ENCODE measurements around the gene CD4.
"Not testable (repeated sequence)": the region's sequence is repeated elsewhere in the genome, so short reads cannot be mapped to it uniquely, and the experiment has no call there.

The CD4 gene

DNA sequence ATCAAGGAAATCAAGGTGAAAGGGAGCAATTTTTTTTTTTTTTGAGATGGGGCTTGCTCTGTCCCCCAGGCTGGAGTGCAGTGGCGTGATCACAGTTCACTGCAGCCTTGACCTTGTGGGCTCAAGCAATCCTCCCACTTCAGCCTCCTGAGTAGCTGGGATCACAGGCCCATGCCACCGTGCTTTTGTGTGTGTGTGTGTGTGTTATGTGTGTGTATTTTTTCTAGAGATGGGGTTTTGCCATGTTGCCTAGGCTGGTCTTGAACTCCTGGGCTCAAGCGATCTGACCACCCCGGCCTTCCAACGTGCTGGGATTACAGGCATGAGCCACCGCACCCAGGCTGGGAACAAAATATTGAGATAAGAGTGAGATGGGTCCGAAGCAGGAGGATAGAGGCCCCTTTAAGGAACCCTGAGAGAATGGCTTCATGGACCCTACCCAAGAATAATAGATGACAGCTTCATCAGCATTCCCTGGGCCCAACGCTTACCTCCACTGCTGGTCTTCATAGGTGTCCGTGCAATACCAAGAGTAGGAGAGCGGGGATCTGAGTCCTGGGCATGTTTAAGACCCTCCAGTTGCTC lies 60.7 kb downstream of the CD4 start:
- DNase-seq = no peak

- DNase-seq = no peak
Observed at GRCh38 chr12:6850796-6851152, 61.4 kb downstream of the CD4 start.

- DNase-seq = peak; percentile 99
Observed at GRCh38 chr12:6851153-6851920, 62.0 kb downstream of the CD4 start, which contains the start of gene CDCA3. CDCA3 (minus strand) TSS chr12:6851286; CDS start chr12:6850952, 334 bp downstream.

- DNase-seq = peak; percentile 100
Observed at GRCh38 chr12:6851921-6852650, 62.8 kb downstream of the CD4 start, which contains the start of gene USP5. USP5 (plus strand) TSS chr12:6852150; CDS start chr12:6852180, 30 bp downstream.

DNA sequence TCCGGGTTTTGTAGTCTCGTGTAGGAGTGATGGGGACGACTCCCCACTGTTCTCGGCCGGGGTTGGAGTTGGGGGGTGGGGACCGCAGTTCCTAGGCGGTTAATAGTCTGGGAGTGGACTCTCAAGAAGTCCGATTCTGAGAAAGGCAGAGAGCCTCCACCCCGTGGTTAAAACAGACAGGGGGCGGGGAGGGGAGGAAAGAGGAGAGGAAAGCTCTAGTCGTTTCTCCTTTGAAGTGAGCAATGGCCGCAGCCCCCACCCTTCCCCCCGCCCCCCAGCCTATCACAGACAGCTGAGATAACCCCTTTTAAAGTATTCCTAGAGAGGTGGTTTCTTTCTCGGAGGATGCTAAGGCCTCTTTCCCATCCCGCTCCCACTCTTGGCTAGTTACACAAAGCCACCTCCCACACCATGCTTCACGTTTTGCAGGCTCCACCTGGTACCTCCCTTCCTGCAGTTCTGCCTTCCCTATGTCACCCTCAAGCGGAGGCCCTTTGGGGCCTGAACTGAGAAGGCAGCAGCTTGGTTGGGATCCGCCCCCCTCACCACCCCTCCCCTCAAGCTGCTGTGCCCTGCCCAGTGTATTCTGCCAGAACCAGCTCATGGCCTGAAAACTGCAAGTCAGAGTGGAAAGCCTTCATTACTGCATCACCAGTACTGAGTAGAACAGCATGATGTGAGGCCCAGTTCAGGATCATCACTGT lies 63.5 kb downstream of the CD4 start:
- DNase-seq = no peak

DNA sequence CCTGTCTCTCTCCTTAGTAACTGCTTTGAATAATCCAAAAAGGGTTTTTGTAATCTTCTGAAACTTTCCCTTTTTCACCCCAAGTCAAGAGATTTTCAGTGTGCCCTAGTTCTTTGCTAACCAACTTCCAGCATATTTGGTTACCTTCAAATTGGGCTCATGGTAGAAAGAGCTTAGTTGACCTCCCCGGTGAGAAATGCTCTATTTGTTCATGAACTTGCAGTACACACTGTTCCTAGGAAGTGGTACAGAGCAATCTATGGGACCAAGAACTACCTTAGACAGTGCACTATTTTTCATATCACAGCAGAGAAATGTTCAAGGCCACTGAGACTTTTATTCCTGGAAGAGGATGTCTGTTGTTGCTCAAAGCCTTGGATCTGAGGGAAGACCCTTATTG lies 64.3 kb downstream of the CD4 start:
- DNase-seq = no peak

- no peak for DNase-seq
Observed at GRCh38 chr12:6854036-6854435, 64.7 kb downstream of the CD4 start.

DNA sequence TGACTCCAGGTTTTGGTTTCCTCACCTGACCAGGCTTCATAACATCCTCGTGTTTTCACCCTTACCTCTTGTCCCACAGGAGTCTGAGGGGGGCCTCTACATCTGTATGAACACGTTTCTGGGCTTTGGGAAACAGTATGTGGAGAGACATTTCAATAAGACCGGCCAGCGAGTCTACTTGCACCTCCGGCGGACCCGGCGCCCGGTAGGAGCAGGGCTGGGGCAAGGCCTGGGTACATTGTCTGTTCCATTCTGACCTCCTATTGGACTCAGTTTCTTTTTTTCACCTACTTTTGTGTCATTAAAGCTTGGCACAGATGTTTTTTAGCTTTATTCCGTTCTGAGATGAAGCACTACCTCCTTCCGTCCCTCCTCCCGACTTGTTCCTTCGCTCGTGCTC lies 66.0 kb downstream of the CD4 start:
- no peak for DNase-seq

GRCh38 chr12:6858799-6859198 lies 69.5 kb downstream of the CD4 start:
- no peak for DNase-seq

- no peak for DNase-seq
Observed at GRCh38 chr12:6860116-6860515, 70.8 kb downstream of the CD4 start.

- DNase-seq = no peak
Observed at GRCh38 chr12:6860942-6861341, 71.6 kb downstream of the CD4 start.

DNA sequence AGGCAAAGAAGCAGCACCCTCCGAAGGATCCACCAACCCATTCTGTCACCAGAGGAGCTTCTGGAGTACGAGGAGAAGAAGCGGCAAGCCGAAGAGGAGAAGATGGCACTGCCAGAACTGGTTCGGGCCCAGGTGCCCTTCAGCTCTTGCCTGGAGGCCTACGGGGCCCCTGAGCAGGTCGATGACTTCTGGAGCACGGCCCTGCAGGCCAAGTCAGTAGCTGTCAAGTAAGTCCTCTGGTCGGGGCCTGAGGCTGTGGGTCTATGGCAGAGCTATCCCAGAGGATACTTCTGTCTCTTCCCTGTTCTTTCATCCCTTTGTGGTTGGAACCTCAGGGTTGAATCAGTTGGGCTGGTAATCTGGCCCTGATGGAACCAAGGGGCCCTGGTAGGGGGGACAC lies 72.1 kb downstream of the CD4 start:
- no peak for DNase-seq

GRCh38 chr12:6863033-6863432 lies 73.7 kb downstream of the CD4 start:
- no peak for DNase-seq

GRCh38 chr12:6863586-6864321 lies 74.4 kb downstream of the CD4 start:
- no peak for DNase-seq

DNA sequence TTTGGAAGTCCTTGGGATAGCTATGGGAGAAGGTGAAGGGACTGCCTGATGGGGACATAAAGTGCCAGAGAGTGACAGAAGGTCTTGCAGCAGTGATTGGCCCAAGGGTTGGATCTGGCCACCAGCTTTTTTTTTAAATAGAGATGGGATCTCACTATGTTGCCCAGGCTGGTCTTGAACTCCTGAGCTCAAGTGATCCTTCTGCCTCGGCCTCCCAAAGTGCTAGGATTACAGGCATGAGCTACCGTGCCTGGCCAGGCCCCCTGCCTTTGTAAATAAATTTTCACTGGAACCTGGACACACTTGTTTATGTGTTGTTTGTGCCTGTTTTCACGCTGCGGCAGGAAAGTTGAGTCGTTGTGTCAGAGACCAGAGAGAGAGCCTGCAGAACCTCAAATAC lies 76.0 kb downstream of the CD4 start:
- DNase-seq = not testable (repeated sequence)

- no peak for DNase-seq
Observed at GRCh38 chr12:6866163-6866919, 77.0 kb downstream of the CD4 start.

GRCh38 chr12:6866920-6867412 lies 77.6 kb downstream of the CD4 start:
- peak; percentile 65 for DNase-seq

- DNase-seq = peak; percentile 85
Observed at GRCh38 chr12:6867413-6868210, 78.3 kb downstream of the CD4 start, which contains the start of gene TPI1. TPI1 (plus strand) TSS chr12:6867531; CDS start chr12:6867567, 36 bp downstream.

DNA sequence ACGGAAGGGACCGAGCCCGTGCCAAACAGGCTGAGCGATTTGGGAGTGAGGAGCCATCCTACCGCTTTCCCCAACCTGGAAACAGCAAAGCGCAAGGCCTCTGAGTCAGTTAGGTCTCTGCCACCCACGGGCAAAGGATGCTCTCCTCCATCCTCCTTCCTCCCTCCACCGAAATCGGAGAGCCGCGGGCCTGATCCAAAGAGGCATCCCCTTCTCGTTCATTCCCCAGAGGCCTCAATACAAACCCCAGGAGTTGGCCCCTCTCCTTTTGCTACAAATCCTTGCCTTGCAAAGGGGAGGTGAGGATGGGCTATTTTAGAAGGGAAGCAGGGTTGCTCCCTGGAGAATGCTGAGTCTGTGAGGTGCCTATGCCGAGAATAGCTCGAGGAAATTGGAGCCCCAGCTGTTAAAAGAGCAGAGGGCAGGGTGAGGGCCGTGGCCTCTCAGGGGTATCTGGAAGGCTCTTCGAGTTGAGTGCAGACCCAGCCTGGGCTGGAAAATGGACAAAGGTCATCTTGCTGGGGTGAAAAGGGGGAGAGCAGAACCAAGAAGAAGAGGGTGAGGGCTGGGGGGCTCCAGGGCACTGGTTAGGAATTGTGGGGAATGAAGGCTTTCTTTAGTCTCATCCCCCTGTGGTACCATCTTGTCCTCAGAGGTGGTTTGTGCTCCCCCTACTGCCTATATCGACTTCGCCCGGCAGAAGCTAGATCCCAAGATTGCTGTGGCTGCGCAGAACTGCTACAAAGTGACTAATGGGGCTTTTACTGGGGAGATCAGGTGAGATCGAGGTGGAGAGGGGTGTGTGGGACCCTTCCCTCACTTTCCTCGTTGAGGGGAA lies 79.1 kb downstream of the CD4 start:
- DNase-seq = peak; percentile 35
